Adrenal gland (tissue), 12 donors: ENCODE measurements around the gene SRGAP3. TPM values are rescaled to one million over a fixed set of nuclear protein-coding genes. Genes with fewer than 3 reads are reported as not detected.

ENCODE experiments used
- DNase-seq, 7 donors: peaks; one replicate each; pipeline ENCODE4 v3.0.0-alpha.2; 2019 to 2020
- H3K27ac ChIP-seq, 5 donors: fragments of 200-600 bp; sonication (generic) in 4 of 5; 1 replicate in 3 of 5; 2 replicates in 2 of 5; pipeline versions ENCODE4 v1.5.1 to v1.8.0; 2016 to 2020; ENCODE audit warnings: mild to moderate bottlenecking in 1 of 5
- H3K27me3 ChIP-seq: fragments of 200-600 bp; 2 replicates; pipeline ENCODE4 v1.8.0; 2021
- H3K36me3 ChIP-seq, 2 donors: fragments of 200-600 bp; replicated peaks in 1 of 2; 1 replicate in 1 of 2; 2 replicates in 1 of 2; pipeline versions ENCODE4 v1.5.1 to v1.8.0; 2018 to 2022
- H3K4me1 ChIP-seq, 2 donors: fragments of 200-600 bp; replicated peaks in 1 of 2; 1 replicate in 1 of 2; 2 replicates in 1 of 2; pipeline versions ENCODE4 v1.5.1 to v1.8.0; 2018 to 2021
- H3K4me3 ChIP-seq, 4 donors: fragments of 200-600 bp; sonication (generic) in 3 of 4; one replicate each; pipeline ENCODE4 v1.5.1; 2016 to 2018
- H3K9me3 ChIP-seq, 3 donors: fragments of 200-600 bp; sonication (generic) in 1 of 3; replicated peaks in 1 of 3; 1 replicate in 2 of 3; 2 replicates in 1 of 3; pipeline versions ENCODE4 v1.5.1 to v1.8.0; 2016 to 2021
- POLR2A ChIP-seq, 2 donors: fragments of 450-650 bp; IDR thresholded peaks; one replicate each; pipeline ENCODE4 v1.6.1; 2017; ENCODE audit warnings: antibody characterized with exemption in 2 of 2, mild to moderate bottlenecking in 2 of 2, moderate library complexity in 1 of 2
- WGBS, 4 donors: extraction: QIAGEN DNeasy Blood & Tissue Kit in 2 of 4; methylation state at CpG; one replicate each; pipeline versions ENCODE4 v1.1.5 to v1.1.7; 2013 to 2017; 5-methylcytosine and 5-hydroxymethylcytosine counted together
- intact Hi-C, 2 donors: fragments of 100-400 bp; cut with DNase I; formaldehyde crosslinking; loops; one replicate each; pipeline versions ENCODE4 v1.14.1 to v1.15.0; 2022 to 2023
- polyA plus RNA-seq, 3 donors: library from polyadenylated mRNA; stranded (reverse); fragments of 200-250 nt in 2 of 3; fragments of 350-450 nt in 1 of 3; fragmentation: Illumina TruSeq in 1 of 3; extraction: RNeasy Lipid Tissue Mini Kit (QIAGEN cat#74804) in 1 of 3; gene quantifications; one replicate each; pipeline ENCODE4 v1.2.3, GENCODE V29; 2013 to 2014
- total RNA-seq, 9 donors: library from RNA; depleted of rRNA in 4 of 9; stranded (reverse); fragments of >200 nt in 4 of 9; fragments of 120-200 nt in 1 of 9; fragmentation: NEBNext Ultra II Directional in 1 of 9; extraction: Animal tissue kit (Norgen Biotek cat#: 25700) in 1 of 9; gene quantifications; one replicate each; pipeline versions ENCODE4 v1.1.0 to v1.2.4, GENCODE V29; 2013 to 2023
- TF ChIP-seq, protein P1 (sequence below), 6 experiments: fragments of 450-650 bp in 4 of 6; fragments of 200-600 bp in 2 of 6; sonication (generic) in 1 of 6; IDR thresholded peaks; 1 replicate in 5 of 6; 2 replicates in 1 of 6; pipeline versions ENCODE4 v1.5.1 to v1.8.0; 2016 to 2021; ENCODE audit warnings: antibody characterized with exemption in 6 of 6, mild to moderate bottlenecking in 2 of 6, moderate library complexity in 1 of 6
- donor health status: healthy with polysubstance abuse.
- donor health status: Bipolar disorder and iron deficiency.
- donor health status: DM: yes; HTN: yes; CAD: no.
- donor health status: DM: no; HTN: no; CAD: no.
- donor health status: DM: no; HTN: no; CAD: no.
- donor health status: DM: yes; HTN: yes; CAD: no.

SRGAP3 gene
- total and polyA plus RNA-seq, 12 donors, result 3.3 to 35.0 (median 17.8) TPM

DNA sequence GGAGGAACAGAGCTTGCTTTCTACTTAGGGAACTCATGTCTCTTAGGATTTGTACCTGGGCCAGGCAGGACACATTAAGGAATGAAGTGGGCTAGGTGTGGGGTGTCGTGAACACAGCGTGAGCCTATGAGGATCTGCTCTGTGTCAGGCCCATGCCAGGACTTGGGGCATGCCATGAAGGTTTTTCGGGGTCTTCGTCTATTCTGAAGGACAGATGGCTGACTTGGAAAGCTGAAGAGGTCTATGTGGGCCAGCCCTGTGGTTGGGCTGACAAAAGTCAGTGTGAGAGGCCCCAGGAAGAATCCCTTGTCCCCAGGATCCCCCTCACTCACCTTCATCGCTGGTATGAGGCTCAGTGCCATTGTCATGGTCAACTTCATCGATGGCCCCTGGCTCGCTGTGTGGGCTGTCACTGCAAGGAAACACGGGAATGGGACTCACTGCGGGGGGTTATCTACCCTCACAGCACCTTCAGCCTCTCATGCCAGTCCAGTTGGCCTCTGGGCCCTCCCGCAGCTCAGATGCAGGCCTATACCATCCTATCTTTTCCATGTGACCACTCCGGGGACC lies 239.4 kb downstream of the SRGAP3 start:
- intact Hi-C loops, result no loop called here
- 90 to 98% (median 95%) methylated on average over 9 to 11 of the region's 11 CpGs for WGBS, 4 donors
- Histone ChIP-seq H3K4me3 (no peak overlapping the region), H3K27me3 (no peaks in the 10 kb centered on the region), H3K36me3 (peaks cover 0 to 7% of the 10 kb centered on the region in 2 donors), H3K27ac (no peak overlapping the region), H3K4me1 (no peaks in the 10 kb centered on the region), H3K9me3 (no peaks in the 10 kb centered on the region)
- TF ChIP-seq POLR2A (IDR thresholded peaks at IDR 0.05), result no peak
- TF ChIP-seq, protein P1, sequence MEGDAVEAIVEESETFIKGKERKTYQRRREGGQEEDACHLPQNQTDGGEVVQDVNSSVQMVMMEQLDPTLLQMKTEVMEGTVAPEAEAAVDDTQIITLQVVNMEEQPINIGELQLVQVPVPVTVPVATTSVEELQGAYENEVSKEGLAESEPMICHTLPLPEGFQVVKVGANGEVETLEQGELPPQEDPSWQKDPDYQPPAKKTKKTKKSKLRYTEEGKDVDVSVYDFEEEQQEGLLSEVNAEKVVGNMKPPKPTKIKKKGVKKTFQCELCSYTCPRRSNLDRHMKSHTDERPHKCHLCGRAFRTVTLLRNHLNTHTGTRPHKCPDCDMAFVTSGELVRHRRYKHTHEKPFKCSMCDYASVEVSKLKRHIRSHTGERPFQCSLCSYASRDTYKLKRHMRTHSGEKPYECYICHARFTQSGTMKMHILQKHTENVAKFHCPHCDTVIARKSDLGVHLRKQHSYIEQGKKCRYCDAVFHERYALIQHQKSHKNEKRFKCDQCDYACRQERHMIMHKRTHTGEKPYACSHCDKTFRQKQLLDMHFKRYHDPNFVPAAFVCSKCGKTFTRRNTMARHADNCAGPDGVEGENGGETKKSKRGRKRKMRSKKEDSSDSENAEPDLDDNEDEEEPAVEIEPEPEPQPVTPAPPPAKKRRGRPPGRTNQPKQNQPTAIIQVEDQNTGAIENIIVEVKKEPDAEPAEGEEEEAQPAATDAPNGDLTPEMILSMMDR (IDR thresholded peaks at IDR 0.05), result no peak
- no peak for DNase-seq

DNA sequence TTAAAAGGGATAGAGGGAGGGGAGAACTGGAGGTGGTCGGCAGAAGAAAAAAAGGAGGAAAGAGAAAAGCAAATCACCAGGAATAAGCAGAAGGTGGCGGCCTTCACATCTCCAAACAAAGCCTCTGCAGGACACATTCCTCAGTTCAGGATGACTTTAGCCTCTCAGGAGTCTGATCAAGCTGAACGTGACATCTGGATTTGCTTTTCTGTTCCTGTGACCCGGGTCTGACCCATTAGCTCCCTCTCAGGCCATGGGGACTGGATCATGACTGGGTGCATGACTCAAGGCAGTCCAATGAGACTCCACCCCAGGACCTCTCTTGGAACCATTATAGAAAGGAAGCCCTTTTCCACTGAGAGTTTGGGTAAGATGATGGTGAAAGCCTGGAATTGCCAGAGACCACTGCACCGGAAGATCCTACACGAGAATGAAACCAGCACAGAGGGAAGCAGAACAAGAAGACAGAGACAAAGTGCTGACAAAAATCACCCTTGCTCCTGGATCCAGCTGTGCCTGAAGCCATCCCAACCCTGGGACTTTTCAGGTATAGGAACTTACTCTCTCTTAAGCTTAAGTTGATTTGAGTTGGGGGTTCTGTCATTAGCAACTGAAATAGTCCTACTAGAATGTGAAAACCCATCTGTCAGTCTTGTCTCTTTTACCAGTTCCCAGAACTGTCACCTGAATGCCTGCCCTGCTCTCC lies 240.7 kb downstream of the SRGAP3 start:
- H3K27me3 ChIP-seq, result no peaks in the 10 kb centered on the region
- H3K27ac ChIP-seq, result no peak overlapping the region
- DNase-seq, result no peak
- H3K4me1 ChIP-seq, result no peaks in the 10 kb centered on the region
- no peak overlapping the region for H3K4me3 ChIP-seq
- intact Hi-C loops, result no loop called here
- H3K36me3 ChIP-seq, result peaks cover 0 to 7% of the 10 kb centered on the region in 2 donors
- H3K9me3 ChIP-seq, result no peaks in the 10 kb centered on the region
- TF ChIP-seq, protein P1 (IDR thresholded peaks at IDR 0.05), result no peak
- TF ChIP-seq POLR2A (IDR thresholded peaks at IDR 0.05), result no peak
- 73 to 78% (median 75%) methylated on average over 6 of the region's 6 CpGs for WGBS, 4 donors

DNA sequence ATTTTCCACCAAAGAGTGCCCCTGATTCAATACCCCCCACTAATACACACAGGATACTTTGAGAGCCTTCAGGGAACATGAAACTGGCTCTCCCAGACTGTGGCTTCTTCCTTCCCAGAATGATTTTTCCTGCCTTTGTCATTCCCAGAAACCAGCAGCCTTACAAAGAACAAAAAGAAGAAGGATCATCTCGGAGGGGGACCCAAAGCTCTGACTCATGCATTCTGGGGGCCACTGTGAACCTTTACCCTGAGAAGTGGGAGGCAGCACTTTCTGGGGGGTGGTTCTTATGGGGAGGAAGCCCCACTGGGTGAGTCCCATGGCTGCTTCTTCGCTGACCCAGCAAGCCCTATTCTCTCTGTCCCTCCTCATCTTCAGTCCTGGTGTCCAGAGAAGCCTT lies 241.5 kb downstream of the SRGAP3 start:
- no peak for TF ChIP-seq POLR2A (IDR thresholded peaks at IDR 0.05)
- TF ChIP-seq, protein P1 (IDR thresholded peaks at IDR 0.05), result no peak
- no peaks in the 10 kb centered on the region for H3K4me1 ChIP-seq
- no peak overlapping the region for H3K27ac ChIP-seq
- peaks cover 0 to 7% of the 10 kb centered on the region in 2 donors for H3K36me3 ChIP-seq
- H3K4me3 ChIP-seq, result no peak overlapping the region
- H3K9me3 ChIP-seq, result no peaks in the 10 kb centered on the region
- intact Hi-C loops, result no loop called here
- no peak for DNase-seq
- 82 to 97% (median 95%) methylated on average over 2 of the region's 2 CpGs for WGBS, 4 donors
- H3K27me3 ChIP-seq, result no peaks in the 10 kb centered on the region

DNA sequence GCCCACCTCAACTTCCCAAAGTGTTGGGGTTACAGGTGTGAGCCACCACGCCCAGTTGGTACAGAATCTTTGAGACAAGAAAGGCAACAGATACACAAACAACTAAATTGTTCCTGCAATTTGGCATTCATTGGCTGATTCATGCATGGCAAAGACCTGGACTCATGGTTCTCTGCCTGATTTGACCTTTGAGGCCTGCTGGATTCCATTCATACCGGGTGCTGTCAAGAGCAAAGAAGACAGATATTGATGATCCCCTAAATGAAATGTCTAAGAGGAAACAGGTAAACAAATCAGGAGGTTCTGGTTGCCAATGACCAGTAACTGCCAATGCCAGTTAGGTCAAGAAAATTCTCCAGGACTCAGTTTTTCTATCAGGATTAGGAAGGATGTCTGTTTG lies 242.2 kb downstream of the SRGAP3 start:
- intact Hi-C loops, result no loop called here
- no peak for TF ChIP-seq POLR2A (IDR thresholded peaks at IDR 0.05)
- TF ChIP-seq, protein P1 (IDR thresholded peaks at IDR 0.05), result no peak
- WGBS, 4 donors, result 73 to 87% (median 81%) methylated on average over 2 of the region's 2 CpGs
- DNase-seq, result no peak
- H3K36me3 ChIP-seq, result peaks cover 0 to 7% of the 10 kb centered on the region in 2 donors
- no peaks in the 10 kb centered on the region for H3K9me3 ChIP-seq
- H3K27me3 ChIP-seq, result no peaks in the 10 kb centered on the region
- no peak overlapping the region for H3K4me3 ChIP-seq
- no peak overlapping the region for H3K27ac ChIP-seq
- no peaks in the 10 kb centered on the region for H3K4me1 ChIP-seq
